PC-9 (cell line): ENCODE results near the gene MICB.

ENCODE experiments used
- EZH2 ChIP-seq: fragments of 200-600 bp; sonication (generic); IDR thresholded peaks from 2 replicates; pipeline ENCODE4 v1.8.0; 2017; ENCODE audit warnings: antibody characterized with exemption, low read depth
- TF ChIP-seq, protein P1 (sequence below): fragments of 200-600 bp; sonication (generic); conservative IDR thresholded peaks from 2 replicates; pipeline ENCODE4 v1.6.1; 2017; ENCODE audit warnings: mixed run types, antibody characterized with exemption, mild to moderate bottlenecking, moderate library complexity

DNA sequence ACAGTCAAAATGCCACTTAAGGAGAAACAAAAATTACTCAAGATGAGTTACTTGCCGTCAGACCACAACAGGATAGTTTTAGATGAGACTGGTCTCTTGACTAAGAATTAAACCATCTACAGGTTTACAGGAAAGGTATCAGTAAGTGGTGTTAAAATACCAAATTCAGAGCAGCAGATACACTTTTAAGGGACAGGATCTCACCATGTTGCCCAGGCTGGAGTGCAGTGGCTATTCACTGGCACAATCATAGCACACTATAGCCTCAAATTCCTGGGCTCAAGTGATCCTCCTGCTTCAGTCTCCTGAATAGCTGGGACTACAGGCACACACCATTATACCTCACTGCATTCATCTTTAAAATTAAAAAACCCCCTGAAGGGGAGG, 35.5 kb downstream of the MICB start:
- TF ChIP-seq, protein P1, sequence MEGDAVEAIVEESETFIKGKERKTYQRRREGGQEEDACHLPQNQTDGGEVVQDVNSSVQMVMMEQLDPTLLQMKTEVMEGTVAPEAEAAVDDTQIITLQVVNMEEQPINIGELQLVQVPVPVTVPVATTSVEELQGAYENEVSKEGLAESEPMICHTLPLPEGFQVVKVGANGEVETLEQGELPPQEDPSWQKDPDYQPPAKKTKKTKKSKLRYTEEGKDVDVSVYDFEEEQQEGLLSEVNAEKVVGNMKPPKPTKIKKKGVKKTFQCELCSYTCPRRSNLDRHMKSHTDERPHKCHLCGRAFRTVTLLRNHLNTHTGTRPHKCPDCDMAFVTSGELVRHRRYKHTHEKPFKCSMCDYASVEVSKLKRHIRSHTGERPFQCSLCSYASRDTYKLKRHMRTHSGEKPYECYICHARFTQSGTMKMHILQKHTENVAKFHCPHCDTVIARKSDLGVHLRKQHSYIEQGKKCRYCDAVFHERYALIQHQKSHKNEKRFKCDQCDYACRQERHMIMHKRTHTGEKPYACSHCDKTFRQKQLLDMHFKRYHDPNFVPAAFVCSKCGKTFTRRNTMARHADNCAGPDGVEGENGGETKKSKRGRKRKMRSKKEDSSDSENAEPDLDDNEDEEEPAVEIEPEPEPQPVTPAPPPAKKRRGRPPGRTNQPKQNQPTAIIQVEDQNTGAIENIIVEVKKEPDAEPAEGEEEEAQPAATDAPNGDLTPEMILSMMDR: no peak
- no peak for TF ChIP-seq EZH2
